COR-L47 (cell line): Measurements from ENCODE around the gene PLXNB3.
A peak's percentile ranks its signal among the peaks of the same experiment; 100 is the strongest.
"Not testable (repeated sequence)": the region's sequence is repeated elsewhere in the genome, so short reads cannot be mapped to it uniquely, and the experiment has no call there.

Source experiments
- DNase-seq: peaks from one replicate; lab custom pipeline; 2025; lab: John Stamatoyannopoulos, UW

PLXNB3 gene

DNA sequence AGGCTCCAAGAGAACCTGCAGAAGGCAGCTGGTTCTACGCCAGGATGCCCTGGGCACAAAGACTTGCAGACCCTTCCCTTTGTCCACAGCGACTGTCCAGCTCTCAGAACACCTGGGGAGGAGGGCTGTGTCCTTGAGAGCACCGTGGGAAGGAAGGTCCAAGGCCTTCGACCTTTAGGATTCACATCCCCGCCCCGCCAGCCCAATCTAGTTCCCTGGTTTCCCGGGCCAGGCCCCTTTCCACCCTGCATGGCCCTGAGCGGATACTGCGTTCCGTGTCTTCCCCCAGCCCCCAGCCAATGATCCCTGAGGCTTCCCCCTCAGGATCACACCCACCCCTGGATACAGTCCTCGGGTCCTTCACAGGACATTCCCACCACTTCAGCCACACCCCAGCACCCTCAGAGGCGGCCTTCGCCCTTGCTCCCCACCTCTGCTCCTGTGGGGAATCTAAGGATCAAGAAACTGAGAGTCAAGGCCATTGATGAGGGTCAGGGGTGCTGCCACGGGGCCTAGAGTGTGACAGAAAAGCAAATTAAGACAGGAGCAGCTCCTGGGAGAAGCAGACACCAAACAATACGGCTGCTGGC, 30.3 kb upstream of the PLXNB3 start:
- no peak for DNase-seq

DNA sequence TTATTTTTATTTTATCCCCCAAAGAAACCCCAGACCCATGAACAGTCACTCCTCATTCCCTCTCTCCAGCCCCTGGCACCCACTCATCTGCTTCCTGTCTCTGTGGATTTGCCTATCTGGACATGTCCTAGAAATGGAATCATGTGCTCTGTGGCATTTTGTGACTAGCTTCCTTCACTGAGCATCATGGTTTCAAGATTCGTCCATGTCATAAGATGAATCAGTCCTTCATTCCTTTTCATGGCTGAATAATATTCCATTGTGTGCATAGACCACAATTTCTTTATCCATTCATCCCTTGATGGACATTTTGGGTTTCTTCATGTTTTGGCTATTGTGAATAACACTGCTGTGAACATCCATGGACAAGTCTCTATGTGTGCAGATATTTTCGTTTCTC, 29.2 kb upstream of the PLXNB3 start:
- DNase-seq: no peak

DNA sequence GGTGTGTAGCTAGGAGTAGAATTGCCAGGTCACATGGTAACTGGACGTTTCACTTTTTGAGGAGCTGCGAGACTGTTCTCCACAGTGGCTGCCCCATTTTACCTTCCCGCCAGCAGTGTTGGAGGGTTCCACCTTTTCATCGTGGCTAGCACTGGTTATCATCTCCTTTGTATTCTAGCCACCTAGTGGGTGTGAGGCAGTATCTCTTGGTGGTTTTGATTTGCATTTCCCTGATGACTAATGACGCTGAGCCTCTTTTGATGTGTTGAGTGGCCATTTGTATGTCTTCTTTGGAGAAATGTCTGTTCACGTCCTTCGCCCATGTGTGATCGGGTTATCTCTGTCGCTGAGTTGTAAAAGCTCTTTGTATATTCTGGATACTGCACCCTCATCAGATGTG, 28.8 kb upstream of the PLXNB3 start:
- DNase-seq: no peak

DNA sequence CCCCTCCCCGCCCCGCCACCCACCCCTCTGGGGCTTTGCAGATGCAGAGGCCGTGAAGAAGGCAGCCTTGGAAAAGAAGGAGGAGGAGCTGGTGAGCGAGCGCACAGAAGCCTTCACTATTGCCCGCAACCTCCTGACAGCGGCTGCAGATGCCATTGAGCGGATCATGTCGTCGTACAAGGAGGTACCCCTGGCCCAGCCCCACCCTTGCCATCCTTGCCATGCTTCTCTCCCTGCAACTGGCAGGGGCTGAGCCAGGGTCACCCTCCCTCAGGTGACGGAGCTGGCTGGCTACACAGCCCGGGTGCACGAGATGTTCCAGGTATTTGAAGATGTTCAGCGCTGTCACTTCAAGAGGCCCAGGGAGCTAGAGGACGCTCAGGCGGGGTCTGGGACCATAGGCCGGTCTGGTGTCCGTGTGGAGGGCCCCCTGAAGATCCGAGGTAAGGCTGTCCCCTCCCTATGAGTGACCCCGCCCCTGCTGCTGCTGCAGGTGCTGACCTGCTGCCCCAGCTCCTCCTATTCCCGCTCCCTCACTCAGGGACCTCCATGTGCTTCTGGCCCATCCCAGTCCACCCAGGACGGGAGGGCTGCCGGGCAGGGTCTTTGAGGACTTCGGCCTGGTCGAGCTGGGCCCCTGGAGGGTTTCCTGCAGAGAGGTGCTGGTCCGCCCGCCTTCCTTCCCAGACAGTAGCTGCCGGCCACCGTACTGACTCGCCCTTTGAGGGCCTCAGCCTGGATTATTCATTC, 27.8 kb upstream of the PLXNB3 start:
- no peak for DNase-seq

DNA sequence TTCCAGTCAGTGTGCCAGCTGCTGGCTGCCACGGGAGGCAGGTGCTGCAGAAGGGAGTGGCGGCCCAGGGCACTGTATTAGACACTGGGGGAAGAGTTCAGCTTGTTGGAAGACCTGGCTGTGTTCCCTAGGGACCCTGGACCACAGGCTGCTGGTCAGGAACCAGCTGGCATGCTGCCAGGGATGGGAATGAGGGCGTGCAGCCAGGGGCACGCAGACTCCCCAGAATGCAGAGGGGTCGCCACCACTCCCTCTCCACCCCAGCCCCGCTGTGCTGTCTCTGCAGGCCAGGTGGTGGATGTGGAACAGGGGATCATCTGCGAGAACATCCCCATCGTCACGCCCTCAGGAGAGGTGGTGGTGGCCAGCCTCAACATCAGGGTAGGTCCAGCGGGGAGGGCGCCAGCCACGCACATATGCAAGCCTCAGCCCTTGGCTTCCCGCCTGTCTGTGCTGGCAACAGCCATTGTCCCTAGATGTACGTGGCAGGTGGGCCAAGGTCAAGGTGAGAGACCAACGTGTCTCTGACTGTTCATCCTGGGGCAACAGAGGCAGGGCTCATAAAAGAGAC, 27.1 kb upstream of the PLXNB3 start:
- DNase-seq: peak; percentile 20

DNA sequence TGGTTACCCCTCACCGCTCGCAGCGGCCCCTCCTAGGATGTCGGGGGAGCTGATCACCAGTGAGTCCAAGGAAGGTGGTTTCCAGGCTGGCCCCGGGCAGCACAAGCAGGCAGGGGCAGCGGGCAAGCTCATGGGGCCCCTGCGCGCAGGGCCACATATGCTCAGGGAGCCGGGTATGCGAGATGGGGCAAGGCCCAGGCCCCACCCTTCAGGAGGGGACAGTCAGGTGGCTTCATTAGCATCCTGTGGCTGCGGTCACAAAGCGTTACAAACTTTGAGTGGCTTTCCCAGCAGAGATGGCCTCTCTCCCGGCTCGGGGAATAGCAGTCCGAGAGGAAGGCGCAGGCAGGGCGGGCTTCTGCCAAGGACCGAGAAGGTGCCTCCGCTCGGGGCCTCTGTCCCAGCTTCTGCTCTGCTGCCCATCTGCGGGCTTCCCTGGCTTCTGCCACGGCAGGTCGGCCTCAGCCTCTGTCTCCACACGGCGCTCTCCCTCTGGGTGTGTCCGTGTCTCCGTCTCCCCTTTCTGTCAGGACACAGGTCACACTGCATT, 25.9 kb upstream of the PLXNB3 start:
- no peak for DNase-seq

DNA sequence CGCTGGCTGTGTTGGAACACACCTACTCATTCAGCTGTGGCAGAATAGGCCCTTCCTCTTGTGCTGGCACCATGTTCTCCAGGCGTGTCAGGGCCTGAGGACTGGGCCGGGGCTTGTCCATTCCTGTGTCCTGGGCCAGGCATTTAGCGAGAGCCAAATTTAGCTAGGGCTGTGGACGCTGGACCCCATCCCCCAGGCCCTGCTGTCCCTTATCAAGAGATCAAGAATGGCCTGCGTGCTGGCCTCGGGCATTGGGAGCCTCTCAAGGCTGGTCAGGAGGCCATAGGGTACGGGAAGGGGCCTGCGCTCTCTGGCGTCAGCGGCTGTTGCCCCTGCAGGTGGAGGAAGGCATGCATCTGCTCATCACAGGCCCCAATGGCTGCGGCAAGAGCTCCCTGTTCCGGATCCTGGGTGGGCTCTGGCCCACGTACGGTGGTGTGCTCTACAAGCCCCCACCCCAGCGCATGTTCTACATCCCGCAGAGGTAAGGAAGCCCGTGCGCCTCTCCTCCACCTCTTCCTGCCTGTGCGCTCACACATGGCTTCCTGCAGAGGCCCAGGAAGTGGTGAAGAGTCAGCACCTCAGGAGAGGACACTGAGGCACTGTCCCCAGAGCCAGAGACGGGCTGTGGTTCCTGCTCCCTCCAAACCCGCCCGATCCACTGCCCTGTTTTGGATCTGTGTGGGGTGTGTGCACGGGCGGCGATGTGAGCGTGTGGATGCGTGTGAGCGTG, 24.1 kb upstream of the PLXNB3 start:
- DNase-seq: no peak

DNA sequence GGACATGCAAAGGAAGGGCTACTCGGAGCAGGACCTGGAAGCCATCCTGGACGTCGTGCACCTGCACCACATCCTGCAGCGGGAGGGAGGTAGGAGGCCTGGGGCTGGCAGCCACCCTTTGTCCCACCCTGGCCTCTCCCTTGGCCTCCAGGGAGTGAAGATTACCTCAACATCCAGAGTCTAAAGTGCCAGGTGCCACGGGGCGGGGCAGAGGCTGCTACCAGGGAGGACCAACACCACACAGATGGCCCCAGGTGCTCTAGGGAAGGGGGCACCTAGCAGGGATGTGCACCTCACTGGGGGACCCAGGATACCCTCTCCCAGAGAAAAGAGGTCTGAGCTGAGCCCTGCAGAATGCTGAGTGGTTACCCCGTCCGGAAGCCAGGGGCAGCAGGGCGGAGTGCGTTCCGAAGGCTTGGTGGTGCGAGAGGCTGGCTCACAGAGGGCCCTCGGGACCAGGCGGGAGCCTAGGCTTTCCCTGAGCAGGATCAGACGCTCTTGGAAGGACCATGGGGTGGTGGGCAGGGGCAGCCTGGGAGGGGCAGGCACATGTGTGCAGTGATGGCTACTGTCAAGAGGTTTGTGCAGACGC, 23.3 kb upstream of the PLXNB3 start:
- DNase-seq: no peak

DNA sequence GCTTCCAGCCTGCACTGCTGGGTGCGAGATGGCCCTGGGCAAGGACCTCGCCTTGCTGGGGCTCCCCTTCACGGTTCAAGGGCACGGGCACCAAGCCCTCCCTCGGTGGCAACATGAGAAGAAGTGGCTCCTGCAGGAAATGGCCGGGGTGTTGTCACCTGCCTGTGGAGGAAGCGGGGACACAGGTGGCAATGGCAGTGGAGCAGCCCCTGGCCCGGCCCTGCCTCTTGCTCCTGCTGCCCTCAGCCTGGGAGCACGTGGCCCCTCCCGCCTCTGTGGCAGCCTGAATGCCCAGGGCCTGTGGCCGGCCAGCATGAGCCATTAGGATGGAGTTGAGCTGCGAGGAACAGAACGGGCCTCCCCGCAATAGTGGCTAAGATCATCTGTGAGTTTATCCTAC, 22.6 kb upstream of the PLXNB3 start:
- no peak for DNase-seq

DNA sequence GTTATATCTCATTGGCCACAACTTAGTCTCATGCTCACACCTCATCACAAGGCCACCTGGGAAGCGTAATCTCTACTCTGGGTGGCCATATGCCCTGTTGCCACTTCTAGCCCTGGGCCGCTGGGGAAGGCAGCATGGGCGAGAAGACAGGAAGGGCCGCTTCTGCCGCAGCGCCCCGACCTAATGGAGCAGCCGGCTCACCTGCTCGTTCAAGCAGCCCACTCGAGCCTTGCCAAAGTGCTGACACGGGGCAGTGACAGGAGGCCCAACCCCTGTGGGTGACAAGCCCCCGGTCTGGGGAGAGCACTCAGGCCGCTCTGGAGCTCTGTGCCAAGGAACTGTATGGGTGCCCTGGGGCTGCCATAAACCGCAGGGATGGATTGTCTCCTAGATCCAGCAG, 21.9 kb upstream of the PLXNB3 start:
- not testable (repeated sequence) for DNase-seq

DNA sequence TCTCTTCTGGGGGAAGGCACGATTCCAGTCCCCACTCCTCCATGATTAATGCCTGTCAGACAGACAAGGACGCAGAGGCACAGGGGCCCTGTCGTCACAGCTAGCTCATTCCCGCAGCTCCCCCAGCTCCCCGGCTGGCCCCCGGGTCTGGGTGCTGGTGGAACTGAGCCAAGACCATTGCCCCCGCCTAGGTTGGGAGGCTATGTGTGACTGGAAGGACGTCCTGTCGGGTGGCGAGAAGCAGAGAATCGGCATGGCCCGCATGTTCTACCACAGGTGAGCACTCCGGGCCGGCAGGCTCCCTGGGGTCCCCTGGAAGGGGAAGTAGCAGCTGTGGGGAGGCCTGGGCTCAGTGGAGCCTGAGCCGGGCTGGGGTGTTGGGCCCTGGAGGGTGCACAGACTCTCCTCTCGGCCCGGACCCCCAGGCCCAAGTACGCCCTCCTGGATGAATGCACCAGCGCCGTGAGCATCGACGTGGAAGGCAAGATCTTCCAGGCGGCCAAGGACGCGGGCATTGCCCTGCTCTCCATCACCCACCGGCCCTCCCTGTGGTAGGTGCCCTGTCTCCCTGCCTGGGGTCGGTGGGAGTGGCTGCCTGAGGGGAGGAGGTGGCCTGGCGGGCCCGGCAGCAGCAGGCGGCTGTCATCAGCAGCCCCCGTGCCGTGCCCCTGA, 21.1 kb upstream of the PLXNB3 start:
- DNase-seq: not testable (repeated sequence)

DNA sequence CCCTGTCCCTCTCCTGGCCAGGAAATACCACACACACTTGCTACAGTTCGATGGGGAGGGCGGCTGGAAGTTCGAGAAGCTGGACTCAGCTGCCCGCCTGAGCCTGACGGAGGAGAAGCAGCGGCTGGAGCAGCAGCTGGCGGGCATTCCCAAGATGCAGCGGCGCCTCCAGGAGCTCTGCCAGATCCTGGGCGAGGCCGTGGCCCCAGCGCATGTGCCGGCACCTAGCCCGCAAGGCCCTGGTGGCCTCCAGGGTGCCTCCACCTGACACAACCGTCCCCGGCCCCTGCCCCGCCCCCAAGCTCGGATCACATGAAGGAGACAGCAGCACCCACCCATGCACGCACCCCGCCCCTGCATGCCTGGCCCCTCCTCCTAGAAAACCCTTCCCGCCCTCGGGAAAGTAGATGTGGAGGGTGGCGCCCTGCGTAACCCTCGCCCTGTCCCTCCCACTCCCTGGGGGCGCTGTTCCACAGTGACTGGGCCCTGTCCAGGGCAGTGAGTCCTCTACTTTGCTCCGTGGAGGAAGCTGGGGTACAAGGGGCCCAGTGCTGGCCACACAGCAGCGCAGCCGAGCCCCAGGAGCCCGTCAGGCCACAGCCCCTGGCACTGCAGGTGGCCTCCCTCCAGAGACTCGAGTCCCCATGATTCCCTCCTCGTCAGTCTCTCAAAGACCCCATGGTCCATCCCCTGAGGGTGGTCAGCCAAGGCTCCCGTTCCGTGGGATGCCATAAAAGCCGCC, 20.4 kb upstream of the PLXNB3 start:
- peak; percentile 27 for DNase-seq

DNA sequence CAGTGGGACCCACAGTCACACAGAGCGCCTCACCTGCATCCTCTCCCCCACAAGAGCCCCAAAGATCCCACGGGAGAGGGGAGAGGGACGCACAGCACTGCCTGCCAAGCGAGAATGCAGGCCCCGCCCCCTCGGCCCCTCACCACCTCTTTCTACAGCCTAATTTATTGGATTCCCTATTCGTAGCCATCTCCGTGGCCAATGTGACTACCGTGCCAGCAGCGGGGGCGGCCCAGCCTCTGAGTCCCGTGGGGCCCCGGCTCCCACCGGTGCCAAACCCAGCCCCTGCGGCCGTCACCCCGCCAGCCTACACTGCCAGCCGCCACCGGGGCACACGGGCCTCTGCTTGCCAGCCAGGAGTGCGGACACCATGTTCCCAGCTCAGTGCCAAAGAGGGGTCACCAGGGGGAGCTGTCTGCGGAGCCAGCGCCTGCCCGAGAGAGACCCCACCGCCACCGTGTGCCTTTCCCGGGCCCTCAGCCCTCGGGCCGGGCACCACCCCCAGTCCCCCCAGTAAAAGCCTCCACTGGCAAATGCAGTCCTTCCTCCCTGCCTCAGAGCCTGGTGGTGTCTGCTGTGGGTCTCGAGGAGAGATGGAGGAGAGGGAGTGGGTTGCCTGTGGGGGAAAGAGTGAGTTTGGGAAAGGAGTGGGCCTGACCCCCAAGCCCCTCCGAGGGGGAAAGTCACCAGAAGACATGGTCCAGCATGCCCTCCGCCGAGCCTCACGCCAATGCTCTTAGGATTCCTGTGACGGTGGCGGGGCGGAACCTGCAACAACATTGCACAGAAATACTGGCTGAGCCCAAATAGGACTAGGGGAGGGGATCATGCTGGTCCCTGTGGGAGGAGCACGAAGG, 19.6 kb upstream of the PLXNB3 start:
- DNase-seq: no peak

DNA sequence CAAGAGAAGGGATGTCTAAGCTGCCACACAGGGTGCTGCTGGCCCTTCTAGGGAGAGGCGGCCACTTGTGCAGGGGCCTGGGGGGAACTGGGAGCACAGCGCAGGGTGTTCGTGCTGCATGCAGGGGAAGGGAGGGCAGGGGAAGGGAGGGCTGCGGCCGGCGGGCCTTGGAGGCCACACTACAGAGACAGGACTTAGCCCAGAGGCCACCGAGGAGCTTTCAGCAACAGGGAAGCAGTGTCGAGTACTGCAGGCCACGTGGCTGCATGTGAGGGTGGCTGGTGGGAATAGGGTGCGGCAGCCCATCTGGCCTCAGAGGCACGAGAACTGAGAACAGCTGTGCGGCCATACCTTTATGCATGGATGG, 19.0 kb upstream of the PLXNB3 start:
- DNase-seq: not testable (repeated sequence)

DNA sequence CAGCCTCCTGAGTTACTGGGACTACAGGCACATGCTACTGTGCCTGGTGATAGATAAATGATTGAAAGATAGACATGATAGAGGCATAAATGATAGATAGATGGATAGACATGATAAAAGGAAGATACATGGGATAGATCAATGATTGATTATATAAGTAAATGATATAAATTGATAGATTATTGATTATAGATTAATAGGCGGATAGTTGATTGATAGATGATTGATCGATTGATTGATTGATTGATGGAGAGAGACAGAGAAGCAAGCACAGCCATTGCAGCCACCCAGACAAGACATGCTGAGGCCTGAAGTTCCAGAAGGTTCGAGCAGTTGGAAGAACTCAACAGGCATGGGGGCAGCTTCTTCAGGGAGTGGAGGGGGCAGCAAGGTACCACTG, 17.7 kb upstream of the PLXNB3 start:
- DNase-seq: no peak

DNA sequence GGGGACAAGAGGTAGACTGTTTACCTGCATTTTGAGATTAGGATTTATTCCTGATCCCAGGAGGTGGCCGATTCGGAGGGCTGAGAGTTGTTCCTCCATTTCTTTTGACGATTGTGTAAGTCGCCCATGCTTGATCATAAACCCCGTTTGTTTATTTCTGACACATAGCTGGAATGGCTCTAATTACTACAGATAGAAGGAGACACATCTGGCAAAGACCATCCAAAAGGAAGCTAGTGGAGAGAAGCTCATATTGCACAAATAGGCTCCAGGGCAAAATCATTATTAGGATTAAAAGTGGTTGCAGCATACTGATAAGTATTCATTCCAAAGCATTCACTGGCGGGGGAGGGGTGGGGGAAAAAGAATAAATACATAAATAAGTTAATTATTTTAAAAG, 17.1 kb upstream of the PLXNB3 start:
- not testable (repeated sequence) for DNase-seq

DNA sequence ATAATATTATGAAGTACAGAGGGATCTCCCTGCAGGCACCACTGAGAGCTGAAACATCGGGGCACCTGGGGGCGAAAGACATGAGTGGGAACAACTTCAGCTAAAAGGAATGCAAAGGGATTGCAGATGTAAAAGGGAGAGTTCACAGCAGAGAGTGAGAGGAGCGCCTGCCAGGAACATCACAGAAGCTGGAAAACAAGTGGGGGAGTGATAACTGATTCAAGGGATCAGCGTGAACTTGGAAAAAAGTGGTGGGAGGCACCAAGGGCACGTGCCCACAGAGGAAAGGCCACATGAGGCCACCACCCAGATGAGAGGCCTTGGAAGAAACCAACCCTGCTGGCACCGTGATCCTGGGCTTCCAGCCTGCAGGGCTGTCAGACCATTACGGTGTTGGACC, 15.0 kb upstream of the PLXNB3 start:
- DNase-seq: not testable (repeated sequence)

DNA sequence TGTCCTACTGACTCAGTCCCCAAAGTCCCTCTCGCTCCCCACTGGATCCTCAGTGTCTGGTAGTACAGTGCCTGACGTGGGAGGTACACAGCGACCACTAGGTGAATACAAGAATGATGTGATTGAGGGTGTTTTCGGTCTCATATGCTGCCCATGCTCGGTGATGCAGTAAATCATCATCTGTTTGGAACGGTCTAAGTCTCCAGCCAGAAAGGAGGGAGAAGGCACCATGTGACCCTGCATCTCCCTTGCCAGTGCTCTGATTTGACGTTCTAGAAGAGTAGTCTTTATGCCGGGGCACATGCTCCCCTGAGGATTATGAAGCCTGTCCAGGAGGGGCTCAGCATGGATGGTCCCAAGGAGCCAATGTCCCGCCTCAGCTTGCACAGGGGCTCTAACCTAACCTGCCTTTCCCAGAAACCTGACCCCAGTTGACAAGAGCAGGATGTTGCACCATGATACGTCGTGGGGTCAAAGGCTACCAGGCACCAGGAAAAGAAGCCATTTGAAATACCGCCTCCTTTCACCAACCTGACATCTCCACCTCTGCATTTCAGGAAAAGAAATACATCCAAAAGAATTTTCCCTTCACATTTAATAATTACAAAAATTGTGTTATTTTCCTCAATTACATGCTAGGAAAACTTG, 13.8 kb upstream of the PLXNB3 start:
- no peak for DNase-seq

DNA sequence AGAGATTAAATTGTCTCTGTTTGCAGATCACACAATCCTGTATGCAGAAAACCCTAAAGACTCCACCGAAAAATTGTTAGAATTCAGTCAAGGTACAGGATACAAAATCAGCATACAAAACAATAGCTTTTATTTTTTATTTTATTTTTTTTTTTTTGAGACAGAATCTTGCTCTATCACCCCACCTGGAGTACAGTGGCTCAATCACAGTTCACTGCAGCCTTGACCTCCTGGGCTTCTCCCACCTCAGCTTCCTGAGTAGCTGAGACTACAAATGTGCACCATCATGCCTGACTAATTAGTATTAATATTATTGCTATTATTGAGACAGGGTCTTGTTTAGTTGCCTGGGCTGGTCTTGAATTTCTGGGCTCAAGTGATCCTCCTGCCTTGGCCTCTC, 8.9 kb upstream of the PLXNB3 start:
- DNase-seq: no peak

DNA sequence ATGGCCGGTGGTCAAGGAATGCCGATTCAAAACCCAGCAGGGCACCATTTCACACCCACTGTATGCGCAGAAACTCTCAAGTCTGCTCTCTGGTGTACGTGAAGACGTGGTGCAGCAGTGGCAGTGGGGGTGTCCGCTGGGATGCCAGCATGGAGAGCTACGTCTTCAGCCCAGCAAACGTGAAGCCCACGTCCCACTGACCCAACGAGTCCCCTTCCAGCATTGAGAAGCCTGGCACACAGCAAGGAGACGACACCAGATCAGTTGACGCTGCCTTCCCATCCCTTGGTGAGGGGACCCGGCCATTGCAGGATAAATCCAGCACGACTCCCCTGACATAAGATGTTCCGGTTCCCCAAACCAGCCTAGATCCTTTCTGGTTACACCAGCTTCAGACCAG, 2.2 kb upstream of the PLXNB3 start:
- no peak for DNase-seq
